B cell (primary cell): Measurements from ENCODE around the gene SFXN4. TPM values are rescaled to one million over a fixed set of nuclear protein-coding genes. Genes with fewer than 3 reads are reported as not detected.

Source experiments
- ATAC-seq: fragments of 200-7000 bp; cut with Tn5 transposase; one replicate; pipeline ENCODE4 v1.10.0; 2021; ENCODE audit warnings: low read depth, mild to moderate bottlenecking, moderate number of reproducible peaks, moderate library complexity
- CTCF ChIA-PET: fragments of 350-600 bp; sonication (Branson Sonifier 250); formaldehyde crosslinking; loops from one replicate; lab custom pipeline; 2021; ENCODE audit warnings: antibody characterized with exemption, inconsistent platforms; lab: Charles Lee
- POLR2A ChIA-PET: fragments of 350-600 bp; sonication (Branson Sonifier 250); formaldehyde crosslinking; loops from one replicate; lab custom pipeline; 2021; ENCODE audit warnings: antibody characterized with exemption; lab: Charles Lee
- DNase-seq: peaks from one replicate; pipeline ENCODE4 v3.0.0; 2013
- H2AFZ ChIP-seq: 2 replicates; pipeline ENCODE4 v1.6.1; 2012; ENCODE audit warnings: mild to moderate bottlenecking, low read depth, low read length; ENCODE audit not compliant: insufficient read depth, poor library complexity, severe bottlenecking
- H3K27ac ChIP-seq, 2 donors: 1 replicate in 1 of 2; 2 replicates in 1 of 2; pipeline ENCODE4 v1.5.1; 2012 to 2013; ENCODE audit warnings: low read length in 2 of 2, mild to moderate bottlenecking in 2 of 2, moderate library complexity in 1 of 2
- H3K27me3 ChIP-seq, 4 experiments: fragments of 200-600 bp in 1 of 4; sonication (generic) in 1 of 4; replicated peaks in 1 of 4; 1 replicate in 2 of 4; 2 replicates in 2 of 4; pipeline versions ENCODE4 v1.6.1 to v1.7.0; 2013 to 2016; ENCODE audit warnings: low read length in 3 of 4, mild to moderate bottlenecking in 2 of 4, mixed read lengths in 1 of 4, moderate library complexity in 1 of 4; ENCODE audit not compliant: insufficient read depth in 4 of 4, control insufficient read depth in 3 of 4; ENCODE audit errors: control extremely low read depth in 1 of 4
- H3K36me3 ChIP-seq, 2 experiments: replicated peaks in 1 of 2; 1 replicate in 1 of 2; 2 replicates in 1 of 2; pipeline versions ENCODE4 v1.6.1 to v1.7.1; 2013; ENCODE audit warnings: low read length in 1 of 2; ENCODE audit not compliant: insufficient read depth in 2 of 2, control insufficient read depth in 1 of 2; ENCODE audit errors: control extremely low read depth in 1 of 2, extremely low read depth in 1 of 2
- H3K4me1 ChIP-seq, 2 donors: fragments of 200-600 bp in 1 of 2; sonication (generic) in 1 of 2; 1 replicate in 1 of 2; 2 replicates in 1 of 2; pipeline versions ENCODE4 v1.5.1 to v1.6.1; 2013 to 2017; ENCODE audit warnings: low read length in 2 of 2; ENCODE audit not compliant: control insufficient read depth in 2 of 2, insufficient read depth in 2 of 2
- H3K4me2 ChIP-seq: replicated peaks from 2 replicates; pipeline ENCODE3; 2012; ENCODE audit warnings: mild to moderate bottlenecking, low read depth, low read length; ENCODE audit not compliant: poor library complexity, severe bottlenecking
- H3K4me3 ChIP-seq, 5 experiments: fragments of 200-600 bp in 1 of 5; sonication (generic) in 1 of 5; 1 replicate in 3 of 5; 2 replicates in 2 of 5; pipeline versions ENCODE4 v1.5.1 to v1.7.0; 2011 to 2016; ENCODE audit warnings: low read length in 4 of 5, mild to moderate bottlenecking in 4 of 5, low read depth in 2 of 5, control low read depth in 1 of 5, moderate library complexity in 1 of 5; ENCODE audit not compliant: insufficient read depth in 1 of 5; ENCODE audit errors: control extremely low read depth in 1 of 5, extremely low read depth in 1 of 5
- H3K79me2 ChIP-seq: fragments of 200-600 bp; sonication (generic); one replicate; pipeline ENCODE4 v1.6.0; 2016; ENCODE audit warnings: low read length; ENCODE audit not compliant: control insufficient read depth, insufficient read depth
- H3K9ac ChIP-seq: fragments of 200-600 bp; sonication (generic); 2 replicates; pipeline ENCODE4 v1.6.1; 2017; ENCODE audit warnings: mild to moderate bottlenecking, low read length, moderate library complexity
- H3K9me3 ChIP-seq, 3 donors: one replicate each; pipeline versions ENCODE4 v1.6.1 to v1.7.1; 2013; ENCODE audit warnings: low read length in 2 of 3; ENCODE audit not compliant: control insufficient read depth in 2 of 3, insufficient read depth in 1 of 3; ENCODE audit errors: control extremely low read depth in 1 of 3
- H4K20me1 ChIP-seq: 2 replicates; pipeline ENCODE4 v1.6.0; 2012; ENCODE audit warnings: mild to moderate bottlenecking, low read length; ENCODE audit not compliant: insufficient read depth, control insufficient read depth, poor library complexity, severe bottlenecking
- H3K27ac Mint-ChIP-seq: one replicate; pipeline ENCODE4 v1.8.0; 2021; ENCODE audit warnings: mixed read lengths
- H3K27me3 Mint-ChIP-seq: one replicate; pipeline ENCODE4 v1.8.0; 2021; ENCODE audit warnings: mixed read lengths
- H3K4me1 Mint-ChIP-seq: one replicate; pipeline ENCODE4 v1.8.0; 2021; ENCODE audit warnings: mixed read lengths
- H3K4me3 Mint-ChIP-seq: one replicate; pipeline ENCODE4 v1.8.0; 2021; ENCODE audit warnings: mixed read lengths
- H3K9me3 Mint-ChIP-seq: one replicate; pipeline ENCODE4 v1.8.0; 2022; ENCODE audit warnings: mixed read lengths; ENCODE audit not compliant: insufficient read depth
- EZH2 ChIP-seq: IDR thresholded peaks from 2 replicates; pipeline ENCODE4 v1.6.1; 2012; ENCODE audit warnings: borderline replicate concordance, low read depth, mild to moderate bottlenecking, moderate library complexity, low read length; ENCODE audit not compliant: insufficient read depth, poor library complexity, severe bottlenecking
- WGBS: methylation state at CpG from one replicate; pipeline ENCODE4 v1.1.5; 2013; ENCODE audit warnings: missing lambda C conversion rate; ENCODE audit not compliant: insufficient coverage; 5-methylcytosine and 5-hydroxymethylcytosine counted together
- intact Hi-C: fragments of 100-400 bp; cut with micrococcal nuclease; formaldehyde crosslinking; loops from one replicate; pipeline ENCODE4 v1.10.0; 2022
- polyA plus RNA-seq: library from polyadenylated mRNA; depleted of rRNA; stranded (reverse); fragments of >200 nt; gene quantifications from 2 replicates; pipeline ENCODE4 v1.2.3, GENCODE V29; 2012
- total RNA-seq, 2 donors: library from RNA; stranded (reverse); fragments of 120-200 nt in 1 of 2; gene quantifications; 1 replicate in 1 of 2; 2 replicates in 1 of 2; pipeline versions ENCODE4 v1.2.3 to v1.2.4, GENCODE V29; 2013 to 2022
- TF ChIP-seq, protein P1 (sequence below): fragments of 200-600 bp; IDR thresholded peaks from one replicate; pipeline ENCODE4 v1.8.0; 2022; ENCODE audit warnings: antibody characterized with exemption, mild to moderate bottlenecking

SFXN4 gene
- total and polyA plus RNA-seq, 2 donors (not counting 1 experiment from before 2014, with no cell fraction given) = 9.8 to 15.4 TPM

DNA sequence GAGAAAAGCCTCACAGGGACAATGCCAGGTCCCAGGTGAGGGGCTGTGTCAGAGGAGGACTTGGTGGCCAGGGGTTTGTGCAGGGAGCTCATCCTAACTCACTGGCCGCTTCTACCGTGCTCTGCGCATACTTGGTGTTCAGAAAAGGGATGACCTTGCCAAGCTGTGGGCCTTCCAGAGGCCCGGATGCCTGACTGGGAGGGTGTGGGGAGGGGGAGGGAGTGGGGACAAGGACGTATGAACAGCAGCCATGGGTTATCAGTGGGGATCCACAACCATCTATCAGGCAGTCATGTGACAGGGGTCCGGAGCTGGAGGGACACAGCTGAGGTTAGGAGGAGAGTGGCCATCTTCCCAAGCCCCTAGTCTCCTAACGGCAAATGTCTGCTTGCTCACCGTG lies 6.2 kb downstream of the SFXN4 start:
- Histone ChIP-seq H3K4me2 (no peak overlapping the region), H3K4me3 (no peak overlapping the region), H2AFZ (no peak overlapping the region), H3K9me3 (no peaks in the 10 kb centered on the region), H3K27ac (no peak overlapping the region), H4K20me1 (no peaks in the 10 kb centered on the region), H3K27me3 (no peaks in the 10 kb centered on the region), H3K9ac (no peak overlapping the region), H3K36me3 (peaks cover 1 to 41% of the 10 kb centered on the region in 2 experiments), H3K79me2 (no peaks in the 10 kb centered on the region), H3K4me1 (peaks cover under 1 to 2% of the 10 kb centered on the region in 2 donors)
- ChIA-PET POLR2A (no interaction called here), CTCF (no interaction called here)
- WGBS = 95% methylated on average over 7 of the region's 8 CpGs
- Mint-ChIP-seq H3K27me3 (no peaks in the 10 kb centered on the region), H3K4me3 (no peak overlapping the region), H3K4me1 (peaks cover 2% of the 10 kb centered on the region), H3K9me3 (no peaks in the 10 kb centered on the region), H3K27ac (no peak overlapping the region)
- ATAC-seq (no peak), DNase-seq (no peak)
- intact Hi-C loops = no loop called here
- TF ChIP-seq EZH2 = no peak
- TF ChIP-seq, protein P1, sequence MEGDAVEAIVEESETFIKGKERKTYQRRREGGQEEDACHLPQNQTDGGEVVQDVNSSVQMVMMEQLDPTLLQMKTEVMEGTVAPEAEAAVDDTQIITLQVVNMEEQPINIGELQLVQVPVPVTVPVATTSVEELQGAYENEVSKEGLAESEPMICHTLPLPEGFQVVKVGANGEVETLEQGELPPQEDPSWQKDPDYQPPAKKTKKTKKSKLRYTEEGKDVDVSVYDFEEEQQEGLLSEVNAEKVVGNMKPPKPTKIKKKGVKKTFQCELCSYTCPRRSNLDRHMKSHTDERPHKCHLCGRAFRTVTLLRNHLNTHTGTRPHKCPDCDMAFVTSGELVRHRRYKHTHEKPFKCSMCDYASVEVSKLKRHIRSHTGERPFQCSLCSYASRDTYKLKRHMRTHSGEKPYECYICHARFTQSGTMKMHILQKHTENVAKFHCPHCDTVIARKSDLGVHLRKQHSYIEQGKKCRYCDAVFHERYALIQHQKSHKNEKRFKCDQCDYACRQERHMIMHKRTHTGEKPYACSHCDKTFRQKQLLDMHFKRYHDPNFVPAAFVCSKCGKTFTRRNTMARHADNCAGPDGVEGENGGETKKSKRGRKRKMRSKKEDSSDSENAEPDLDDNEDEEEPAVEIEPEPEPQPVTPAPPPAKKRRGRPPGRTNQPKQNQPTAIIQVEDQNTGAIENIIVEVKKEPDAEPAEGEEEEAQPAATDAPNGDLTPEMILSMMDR = no peak

DNA sequence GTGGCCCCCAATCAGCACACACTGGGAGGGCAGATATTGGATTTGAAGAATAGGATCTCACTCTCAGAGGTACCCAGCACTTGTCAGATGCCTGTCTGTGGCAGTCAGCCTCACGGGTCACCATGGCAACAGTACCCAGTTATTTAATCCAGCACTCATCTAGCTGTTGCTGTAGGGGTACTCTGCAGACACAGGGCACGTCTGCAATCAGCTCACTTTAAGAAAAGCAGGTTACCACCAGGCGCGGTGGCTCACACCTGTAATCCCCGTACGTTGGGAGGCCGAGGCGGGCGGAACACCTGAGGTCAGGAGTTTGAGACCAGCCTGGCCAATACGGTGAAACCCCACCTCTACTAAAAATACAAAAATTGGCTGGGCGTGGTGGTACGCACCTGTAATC lies 11.9 kb downstream of the SFXN4 start:
- Histone ChIP-seq H3K4me3 (no peak overlapping the region), H3K4me2 (no peak overlapping the region), H4K20me1 (no peaks in the 10 kb centered on the region), H3K4me1 (no peaks in the 10 kb centered on the region), H2AFZ (no peak overlapping the region), H3K9me3 (peaks cover 0 to 1% (median 0%) of the 10 kb centered on the region in 3 donors), H3K36me3 (peaks cover 1 to 45% of the 10 kb centered on the region in 2 experiments), H3K27ac (no peak overlapping the region), H3K79me2 (no peaks in the 10 kb centered on the region), H3K9ac (no peak overlapping the region), H3K27me3 (no peaks in the 10 kb centered on the region)
- Mint-ChIP-seq H3K4me1 (no peaks in the 10 kb centered on the region), H3K4me3 (no peak overlapping the region), H3K27ac (no peak overlapping the region), H3K9me3 (no peaks in the 10 kb centered on the region), H3K27me3 (no peaks in the 10 kb centered on the region)
- CTCF ChIA-PET = no interaction called here
- POLR2A ChIA-PET = no interaction called here
- DNase-seq (no peak), ATAC-seq (no peak)
- WGBS = 90% methylated on average over 2 of the region's 12 CpGs
- no peak for TF ChIP-seq EZH2
- TF ChIP-seq, protein P1 = no peak
- intact Hi-C loops = no loop called here
